ENCODE data around the gene CEBPZOS.

DNA sequence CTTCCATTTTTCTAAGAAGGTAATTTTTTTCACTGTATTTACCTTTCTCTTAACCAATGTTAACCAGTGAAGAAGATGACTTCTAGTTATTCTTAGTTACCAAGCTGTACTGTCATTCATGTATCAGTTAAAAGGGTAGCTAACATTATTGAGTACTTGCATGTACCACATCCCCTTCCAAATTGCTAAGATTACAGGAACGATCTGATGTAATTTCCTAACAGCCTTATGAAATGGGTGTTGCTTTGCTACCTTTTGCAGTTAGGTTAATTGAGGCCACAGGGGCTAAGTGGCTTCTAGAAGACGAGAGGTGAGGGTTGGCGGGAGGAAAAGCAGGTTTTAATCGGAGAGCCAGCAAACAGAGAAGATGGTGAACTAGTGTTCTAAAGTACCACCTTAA is 6.0 kb upstream of the CEBPZOS start:
- no peak for TF ChIP-seq ZNF274 (IDR thresholded peaks at IDR 0.05; ENCODE audit: low read depth, low read length)
- no peak for TF ChIP-seq YY1 (IDR thresholded peaks at IDR 0.05; ENCODE audit: insufficient read depth, insufficient read length)
- TF ChIP-seq SUZ12 (IDR thresholded peaks at IDR 0.05; ENCODE audit: extremely low read depth, insufficient read depth, insufficient read length), result no peak

All from NT2/D1 (cell line).